Activated naive CD4-positive, alpha-beta T cell (primary cell): ENCODE data around the gene ATL2.
"Not testable (repeated sequence)": the region's sequence is repeated elsewhere in the genome, so short reads cannot be mapped to it uniquely, and the experiment has no call there.

Experiments used
- DNase-seq, 4 experiments: peaks; one replicate each; lab custom pipeline; 2025; lab: John Stamatoyannopoulos, UW

Gene ATL2

GRCh38 chr2:38390947-38391346 is 13.9 kb upstream of the ATL2 start:
- no peak for DNase-seq

- no peak for DNase-seq
Measured at GRCh38 chr2:38387887-38388286, 10.8 kb upstream of the ATL2 start.

DNA sequence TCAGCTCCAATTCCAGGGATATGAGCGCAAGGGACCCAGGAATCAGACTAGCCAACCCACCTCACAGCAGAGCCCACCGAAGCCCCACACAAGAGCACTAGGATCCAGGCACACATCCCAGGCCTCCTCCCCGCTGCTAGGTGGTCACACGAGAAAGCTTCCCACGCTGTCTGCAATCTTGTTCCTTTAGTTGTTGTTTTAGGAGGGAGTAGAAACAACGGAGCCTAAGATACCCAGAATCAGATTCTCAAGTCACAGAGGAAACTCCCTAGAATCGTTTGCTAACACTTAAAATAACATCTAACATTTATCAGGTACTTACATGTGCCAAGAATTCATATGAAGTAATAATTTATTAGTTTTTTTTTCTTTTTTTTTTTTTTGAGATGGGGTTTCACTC is 9.7 kb upstream of the ATL2 start:
- no peak for DNase-seq

DNA sequence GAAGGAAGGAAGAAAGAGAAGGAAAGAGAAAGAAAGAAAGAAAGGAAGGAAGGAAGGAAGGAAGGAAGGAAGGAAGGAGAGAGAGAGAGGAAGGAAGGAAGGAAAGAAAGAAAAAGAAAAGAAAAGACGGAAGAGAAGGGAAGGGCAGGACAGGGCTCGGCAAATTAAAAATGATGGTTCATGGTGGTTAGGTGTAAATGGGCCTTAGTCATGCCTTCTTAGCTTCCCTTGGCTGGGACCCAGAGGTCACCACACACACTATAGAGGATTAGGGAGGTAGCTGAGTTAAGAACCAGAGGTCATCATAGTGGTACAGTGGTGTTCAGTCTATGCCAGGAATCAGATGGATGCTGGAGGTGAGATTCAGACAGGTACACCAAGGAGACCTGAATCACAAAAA is 9.3 kb upstream of the ATL2 start:
- no peak for DNase-seq

DNA sequence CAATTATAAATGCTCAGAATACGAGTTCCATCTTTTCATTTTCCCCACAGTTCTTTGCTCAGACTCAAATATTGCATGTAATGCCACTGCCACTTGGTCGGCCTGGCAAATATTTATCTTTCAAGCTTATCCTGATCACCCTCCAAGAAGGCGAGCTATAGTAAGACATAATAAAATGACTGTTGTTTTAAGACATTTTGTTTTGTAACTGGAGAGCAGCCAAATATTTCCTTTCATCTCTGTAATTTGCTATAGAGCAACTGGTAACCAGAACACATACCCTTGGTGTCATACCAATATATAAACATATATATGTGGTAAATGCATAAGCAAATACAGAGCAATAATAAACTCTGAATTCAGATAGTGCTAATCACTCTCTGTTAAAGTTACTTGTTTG is 7.3 kb upstream of the ATL2 start:
- no peak for DNase-seq

DNA sequence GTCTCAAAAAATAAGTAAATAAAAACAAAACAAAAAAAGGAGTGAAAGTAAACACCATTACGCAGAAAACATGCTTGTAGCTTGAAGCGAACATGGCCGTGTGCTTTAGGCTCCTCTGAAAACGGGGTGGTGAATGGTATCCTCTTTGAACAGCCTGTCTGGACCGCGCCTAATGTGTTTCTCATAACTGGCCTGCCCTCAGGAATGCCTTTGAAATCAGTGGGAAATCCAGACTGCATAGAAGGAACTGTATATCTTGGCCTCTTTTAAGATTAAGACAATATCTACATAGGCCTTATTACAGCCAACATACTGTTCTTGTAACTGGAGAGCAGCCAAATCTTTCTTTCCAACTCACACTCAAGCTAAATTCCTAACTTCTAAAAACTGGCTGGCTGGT is 6.7 kb upstream of the ATL2 start:
- DNase-seq: not testable (repeated sequence)

GRCh38 chr2:38381381-38382143 is 4.5 kb upstream of the ATL2 start:
- no peak for DNase-seq

DNA sequence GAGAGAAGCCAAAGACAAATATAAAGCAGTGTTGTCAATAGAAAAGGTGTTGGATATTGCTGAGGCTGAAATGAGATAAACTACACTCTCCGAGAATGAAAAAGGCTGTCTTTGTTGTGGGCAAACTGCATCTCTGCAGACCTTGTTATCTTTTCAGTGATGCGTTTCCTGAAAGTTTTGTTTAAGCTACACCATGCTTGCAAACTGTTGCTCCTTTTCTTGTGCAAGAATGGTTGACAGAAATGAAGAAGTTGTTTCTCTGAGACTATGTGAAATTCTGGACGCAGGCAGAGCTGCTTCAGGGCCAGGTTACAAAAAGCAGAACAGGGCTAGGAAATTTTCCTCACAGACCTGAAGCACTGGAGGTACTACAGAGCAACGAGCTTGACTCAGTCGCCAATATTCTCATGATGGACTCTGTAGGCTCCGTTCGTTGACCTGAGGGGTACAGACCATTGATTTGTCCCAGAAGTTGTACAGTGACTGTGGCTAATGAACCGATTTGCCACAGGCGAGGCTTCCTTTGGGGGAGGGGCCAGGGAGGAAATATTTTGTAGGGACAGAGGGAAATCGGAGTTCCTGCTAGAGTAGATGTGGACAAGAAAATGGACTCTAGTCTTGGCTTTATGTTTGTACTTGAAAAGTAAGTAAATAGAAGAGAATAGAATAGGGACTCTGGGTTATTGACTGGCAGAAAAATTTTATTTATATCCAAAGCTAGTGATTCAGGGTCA is 3.5 kb upstream of the ATL2 start:
- no peak for DNase-seq

DNA sequence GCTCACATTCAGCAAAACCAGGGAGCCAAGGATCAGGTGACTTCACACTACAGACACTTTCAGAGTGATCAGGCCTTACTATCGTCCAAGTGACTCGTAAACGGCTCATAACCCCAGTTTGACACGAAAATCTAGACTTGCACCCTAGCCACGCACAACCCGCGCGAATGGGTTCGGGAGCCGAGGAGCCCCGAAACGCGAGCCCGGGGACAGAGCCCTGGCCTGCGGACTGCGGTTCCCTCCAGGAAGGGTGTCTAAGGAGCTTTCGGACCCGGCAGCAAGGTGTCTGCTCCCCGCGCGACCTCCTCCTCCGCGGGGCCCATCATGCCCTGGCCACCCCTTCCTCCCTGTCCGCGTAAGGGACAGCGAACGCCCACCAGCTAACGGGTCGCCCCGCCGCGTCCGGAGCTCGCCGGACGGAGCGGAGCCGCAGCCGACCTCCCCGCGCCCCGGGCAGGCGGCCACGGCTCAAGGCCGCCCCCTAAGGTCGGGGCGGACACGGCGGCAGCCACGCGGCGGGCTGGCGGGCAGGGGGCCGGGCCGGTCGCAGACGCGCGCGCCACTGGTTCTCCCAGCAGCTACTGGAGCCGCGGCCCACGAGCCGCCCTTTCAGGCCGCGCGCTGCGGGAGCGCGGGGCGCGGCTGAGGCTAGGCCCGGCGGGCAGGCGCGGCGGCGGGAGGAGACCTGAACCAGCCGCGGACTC is 575 bp downstream of the ATL2 start:
- DNase-seq: peak in 3 of 4 experiments; percentile 38 to 47 (median 45)

GRCh38 chr2:38375696-38376345 is 1.3 kb downstream of the ATL2 start:
- no peak for DNase-seq

GRCh38 chr2:38374984-38375383 is 2.1 kb downstream of the ATL2 start:
- DNase-seq: no peak

DNA sequence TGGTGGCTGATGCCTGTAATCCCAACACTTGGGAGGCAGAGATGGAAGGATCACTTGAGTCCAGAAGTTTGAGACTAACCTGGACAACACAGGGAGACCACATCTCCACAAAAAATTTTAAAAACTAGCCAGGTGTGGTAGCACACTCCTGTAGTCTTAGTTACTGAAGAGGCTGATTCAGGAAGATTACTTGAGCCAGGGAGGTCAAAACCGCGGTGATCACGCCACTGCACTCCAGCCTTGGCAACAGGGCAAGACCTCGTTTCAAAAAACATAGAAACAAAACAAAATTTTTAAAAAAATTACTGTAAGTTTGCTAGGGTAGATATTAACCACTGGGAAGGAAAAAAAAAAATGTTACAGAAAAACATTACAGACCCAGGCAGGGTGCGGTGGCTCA is 5.8 kb downstream of the ATL2 start:
- DNase-seq: no peak

DNA sequence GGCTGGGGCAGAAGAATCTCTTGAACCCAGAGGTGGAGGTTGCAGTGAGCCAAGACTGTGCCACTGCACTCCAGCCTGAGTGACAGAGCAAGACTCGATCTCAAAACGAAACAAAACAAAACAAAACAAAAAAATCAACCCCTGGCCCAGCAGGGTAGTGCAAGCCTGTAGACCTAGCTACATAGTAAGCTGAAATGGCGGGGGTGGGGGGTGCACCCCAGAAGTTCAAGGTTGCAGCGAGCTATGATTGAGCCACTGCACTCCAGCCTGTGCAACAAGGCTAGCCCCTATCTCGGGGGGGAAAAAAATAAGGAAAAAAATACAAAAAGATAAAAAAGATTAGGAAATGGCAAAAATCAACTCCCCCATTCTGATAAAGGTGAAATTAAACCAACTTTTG is 6.4 kb downstream of the ATL2 start:
- no peak for DNase-seq

GRCh38 chr2:38362232-38362631 is 14.8 kb downstream of the ATL2 start:
- DNase-seq: no peak

DNA sequence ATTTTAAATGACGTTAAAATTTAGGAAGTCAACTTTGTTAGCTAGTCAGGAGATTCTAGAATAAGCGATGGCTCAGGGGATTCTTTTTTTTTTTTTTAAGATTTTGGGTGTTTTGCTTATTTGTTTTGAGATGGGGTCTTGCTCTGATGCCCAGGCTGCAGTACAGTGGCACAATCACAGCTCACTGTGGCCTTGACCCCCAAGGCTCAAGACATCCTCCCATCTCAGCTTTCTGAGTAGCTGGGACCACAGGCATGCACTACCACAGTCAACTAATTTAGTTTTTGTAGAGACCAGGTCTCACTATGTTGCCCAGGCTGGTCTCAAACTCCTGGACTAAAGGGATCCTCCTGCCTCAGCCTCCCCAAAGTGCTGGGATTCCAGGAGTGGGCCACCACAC is 16.9 kb downstream of the ATL2 start:
- no peak for DNase-seq

DNA sequence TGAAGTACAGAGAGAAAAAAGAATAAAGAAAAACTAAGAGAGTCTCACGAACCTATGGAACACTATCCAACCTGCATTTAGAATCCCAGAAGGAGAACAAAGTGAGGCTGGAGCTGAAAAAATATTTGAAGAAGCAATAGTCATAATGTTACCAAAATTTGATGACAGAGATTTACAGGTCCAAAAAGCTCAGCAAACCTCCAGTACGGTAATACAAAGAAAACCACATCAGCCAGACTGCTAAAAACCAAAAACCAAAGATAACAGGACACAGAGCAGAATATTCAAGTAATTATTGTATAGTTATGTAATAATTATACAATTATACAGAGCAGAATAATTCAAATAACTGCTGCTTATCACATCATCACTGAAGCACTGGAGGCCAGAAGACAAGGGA is 23.7 kb downstream of the ATL2 start:
- DNase-seq: no peak

- no peak for DNase-seq
Measured at GRCh38 chr2:38352336-38352735, 24.7 kb downstream of the ATL2 start.

GRCh38 chr2:38345323-38346038 is 31.6 kb downstream of the ATL2 start:
- no peak for DNase-seq

GRCh38 chr2:38344813-38345212 is 32.3 kb downstream of the ATL2 start:
- no peak for DNase-seq

DNA sequence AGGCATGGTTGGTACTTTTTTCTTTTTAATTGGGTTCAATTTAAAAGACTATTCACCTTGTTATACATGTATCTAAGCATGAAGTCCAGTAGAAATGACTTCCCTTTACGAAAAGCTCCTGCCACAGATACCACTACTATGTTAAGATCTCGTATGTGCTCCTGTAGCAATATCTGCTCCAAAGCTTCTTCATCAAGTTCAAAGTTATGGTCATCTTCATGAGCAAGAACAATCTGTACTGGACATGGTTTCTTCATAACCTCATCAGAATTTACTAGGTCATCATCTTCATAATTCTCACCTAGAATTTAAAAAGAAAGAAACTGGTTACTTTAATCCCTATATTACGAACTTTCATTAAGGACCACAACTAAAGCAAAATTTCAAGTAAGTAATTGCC is 33.9 kb downstream of the ATL2 start:
- no peak for DNase-seq

DNA sequence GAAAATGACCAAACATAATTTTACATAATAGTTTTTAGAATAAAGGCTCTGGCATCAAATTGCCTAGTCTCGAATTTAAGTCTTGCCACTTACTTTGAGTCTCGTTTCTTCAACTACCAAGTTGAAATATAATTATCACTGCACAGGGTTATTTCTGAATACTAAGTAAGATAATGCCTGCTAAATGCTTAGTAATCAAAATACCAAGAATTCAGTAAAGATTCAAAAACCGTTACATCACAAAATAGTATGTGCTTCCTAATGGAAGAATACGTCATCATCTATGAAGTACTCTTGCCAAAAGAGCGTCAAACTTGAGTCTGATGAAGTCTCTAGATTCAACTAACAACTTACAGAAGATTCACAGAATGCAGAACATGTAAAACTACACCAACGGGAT is 40.5 kb downstream of the ATL2 start:
- DNase-seq: no peak

DNA sequence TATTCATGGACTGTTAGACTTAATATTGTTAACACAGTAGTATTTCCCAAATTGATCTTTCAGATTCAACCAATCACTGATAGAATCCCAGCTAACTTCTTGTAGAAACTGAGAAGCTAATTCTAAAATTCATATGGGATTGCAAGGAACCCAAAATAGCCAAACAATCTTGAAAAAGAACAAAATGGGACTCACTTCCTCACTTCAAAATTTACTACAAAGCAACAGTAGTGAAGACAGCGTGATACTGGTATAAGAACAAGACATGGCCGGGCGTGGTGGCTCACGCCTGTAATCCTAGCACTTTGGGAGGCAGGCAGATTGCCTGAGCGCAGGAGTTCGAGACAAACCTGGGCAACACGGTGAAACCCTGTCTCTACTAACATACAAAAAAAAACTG is 46.3 kb downstream of the ATL2 start:
- no peak for DNase-seq
